GM08714 (cell line): ENCODE measurements around the gene CAMK4.

Experiments used
- H3K4me3 ChIP-seq: fragments of 200-500 bp; sonication (Bioruptor generic); 2 replicates; pipeline ENCODE4 v1.5.1; 2014; ENCODE audit warnings: mild to moderate bottlenecking, low read length, inconsistent platforms
- ZNF274 ChIP-seq: IDR thresholded peaks from 2 replicates; pipeline ENCODE4 v1.6.1; 2012; ENCODE audit warnings: mild to moderate bottlenecking, low read depth, low read length

CAMK4 gene

GRCh38 chr5:111454776-111455175 is 230.6 kb downstream of the CAMK4 start:
- no peak overlapping the region for H3K4me3 ChIP-seq

GRCh38 chr5:111461255-111461671 is 237.1 kb downstream of the CAMK4 start:
- TF ChIP-seq ZNF274, result no peak
- no peak overlapping the region for H3K4me3 ChIP-seq

More at GRCh38 chr5:111454776-111455175, 230.6 kb downstream of the CAMK4 start:
- no peak for TF ChIP-seq ZNF274

- no peak overlapping the region for H3K4me3 ChIP-seq
- no peak for TF ChIP-seq ZNF274
Measured at GRCh38 chr5:111461934-111462333, 237.8 kb downstream of the CAMK4 start.

- no peak overlapping the region for H3K4me3 ChIP-seq
- no peak for TF ChIP-seq ZNF274
Measured at GRCh38 chr5:111463311-111463710, 239.1 kb downstream of the CAMK4 start.

- no peak for TF ChIP-seq ZNF274
- no peak overlapping the region for H3K4me3 ChIP-seq
Measured at GRCh38 chr5:111469293-111469896, 245.2 kb downstream of the CAMK4 start.

- TF ChIP-seq ZNF274, result no peak
- H3K4me3 ChIP-seq, result no peak overlapping the region
Measured at GRCh38 chr5:111469903-111470302, 245.7 kb downstream of the CAMK4 start.

GRCh38 chr5:111472096-111472495 is 247.9 kb downstream of the CAMK4 start:
- H3K4me3 ChIP-seq, result no peak overlapping the region
- TF ChIP-seq ZNF274, result no peak

GRCh38 chr5:111472579-111472978 is 248.4 kb downstream of the CAMK4 start:
- H3K4me3 ChIP-seq, result no peak overlapping the region
- TF ChIP-seq ZNF274, result no peak

GRCh38 chr5:111478266-111478665 is 254.1 kb downstream of the CAMK4 start:
- no peak overlapping the region for H3K4me3 ChIP-seq
- no peak for TF ChIP-seq ZNF274

GRCh38 chr5:111478898-111479297 is 254.7 kb downstream of the CAMK4 start:
- TF ChIP-seq ZNF274, result no peak

GRCh38 chr5:111480346-111480745 is 256.2 kb downstream of the CAMK4 start:
- H3K4me3 ChIP-seq, result no peak overlapping the region
- no peak for TF ChIP-seq ZNF274

More at GRCh38 chr5:111478898-111479297, 254.7 kb downstream of the CAMK4 start:
- no peak overlapping the region for H3K4me3 ChIP-seq

- H3K4me3 ChIP-seq, result no peak overlapping the region
- TF ChIP-seq ZNF274, result no peak
Measured at GRCh38 chr5:111486055-111486454, 261.9 kb downstream of the CAMK4 start.

- H3K4me3 ChIP-seq, result no peak overlapping the region
- no peak for TF ChIP-seq ZNF274
Measured at GRCh38 chr5:111486926-111487325, 262.7 kb downstream of the CAMK4 start.

- no peak for TF ChIP-seq ZNF274
- H3K4me3 ChIP-seq, result no peak overlapping the region
Measured at GRCh38 chr5:111488353-111488752, 264.2 kb downstream of the CAMK4 start.

GRCh38 chr5:111493031-111493430 is 268.8 kb downstream of the CAMK4 start:
- no peak overlapping the region for H3K4me3 ChIP-seq
- TF ChIP-seq ZNF274, result no peak
